Measurements from ENCODE around the gene GNL2. TPM values are rescaled to one million over a fixed set of nuclear protein-coding genes. Genes with fewer than 3 reads are reported as not detected.
"Not testable (repeated sequence)": the region's sequence is repeated elsewhere in the genome, so short reads cannot be mapped to it uniquely, and the experiment has no call there.

Gene GNL2
- total RNA-seq, 2 experiments from 2014 or later = 43.4 to 44.5 TPM

DNA sequence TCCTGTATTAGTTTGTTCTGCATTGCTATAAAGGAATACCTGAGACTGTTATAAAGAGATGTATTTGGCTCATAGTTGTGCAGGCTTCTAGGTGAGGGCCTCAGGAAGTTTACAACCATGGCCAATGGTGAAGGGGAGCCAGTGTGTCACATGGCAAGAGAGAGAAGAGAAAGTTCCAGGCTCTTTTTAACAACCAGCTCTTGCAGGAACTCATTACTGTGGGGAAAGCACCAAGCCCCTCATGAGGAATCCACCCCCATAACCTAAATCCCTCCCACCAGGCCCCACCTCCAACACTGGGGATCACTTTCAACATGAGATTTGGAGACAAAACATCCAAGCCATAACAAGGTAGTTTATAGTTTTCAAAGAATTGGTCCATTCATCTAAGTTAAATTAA lies 76.1 kb downstream of the GNL2 start:
- POLR2A ChIA-PET = interaction anchor here (1.2 kb wide), 1 partner anchor 34 kb away, joined by 5 read pairs; the partner anchor contains the start of gene SNIP1
- H3K36me3 ChIP-seq (ENCODE audit: insufficient read depth, low read length) = no peaks in the 10 kb centered on the region
- TF ChIP-seq, protein P1, sequence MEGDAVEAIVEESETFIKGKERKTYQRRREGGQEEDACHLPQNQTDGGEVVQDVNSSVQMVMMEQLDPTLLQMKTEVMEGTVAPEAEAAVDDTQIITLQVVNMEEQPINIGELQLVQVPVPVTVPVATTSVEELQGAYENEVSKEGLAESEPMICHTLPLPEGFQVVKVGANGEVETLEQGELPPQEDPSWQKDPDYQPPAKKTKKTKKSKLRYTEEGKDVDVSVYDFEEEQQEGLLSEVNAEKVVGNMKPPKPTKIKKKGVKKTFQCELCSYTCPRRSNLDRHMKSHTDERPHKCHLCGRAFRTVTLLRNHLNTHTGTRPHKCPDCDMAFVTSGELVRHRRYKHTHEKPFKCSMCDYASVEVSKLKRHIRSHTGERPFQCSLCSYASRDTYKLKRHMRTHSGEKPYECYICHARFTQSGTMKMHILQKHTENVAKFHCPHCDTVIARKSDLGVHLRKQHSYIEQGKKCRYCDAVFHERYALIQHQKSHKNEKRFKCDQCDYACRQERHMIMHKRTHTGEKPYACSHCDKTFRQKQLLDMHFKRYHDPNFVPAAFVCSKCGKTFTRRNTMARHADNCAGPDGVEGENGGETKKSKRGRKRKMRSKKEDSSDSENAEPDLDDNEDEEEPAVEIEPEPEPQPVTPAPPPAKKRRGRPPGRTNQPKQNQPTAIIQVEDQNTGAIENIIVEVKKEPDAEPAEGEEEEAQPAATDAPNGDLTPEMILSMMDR (IDR thresholded peaks at IDR 0.05) = no peak
- peaks cover 0 to 4% of the 10 kb centered on the region in 2 experiments for H3K9me3 ChIP-seq (ENCODE audit: control insufficient read depth in 1 of 2, insufficient read depth in 1 of 2, low read length in 2 of 2)
- no peak overlapping the region for H3K27ac ChIP-seq (ENCODE audit: low read depth in 1 of 2, low read length in 2 of 2)
- Mint-ChIP-seq H3K27ac (peak overlapping the region; percentile 71), H3K4me3 (peak overlapping the region; percentile 89), H3K27me3 (no peaks in the 10 kb centered on the region), H3K9me3 (no peaks in the 10 kb centered on the region), H3K36me3 (ENCODE audit: low read depth) (peaks cover 14% of the 10 kb centered on the region), H3K4me1 (ENCODE audit: low read depth) (peaks cover 24% of the 10 kb centered on the region)
- CTCF ChIA-PET = no interaction called here
- intact Hi-C loops (cut with DNase I, micrococcal nuclease) = no loop called here
- no peak for ATAC-seq (ENCODE audit: poor library complexity)
- peaks cover 8% of the 10 kb centered on the region for H3K4me1 ChIP-seq (ENCODE audit: insufficient read depth, low read length)
- H3K27me3 ChIP-seq (ENCODE audit: control insufficient read depth in 1 of 2, insufficient read depth in 2 of 2, low read length in 2 of 2) = no peaks in the 10 kb centered on the region
- DNase-seq = peak in 3 of 14 experiments; percentile 15 to 23 (median 20)
- H3K4me3 ChIP-seq (ENCODE audit: low read length) = peak overlapping the region; percentile 49

DNA sequence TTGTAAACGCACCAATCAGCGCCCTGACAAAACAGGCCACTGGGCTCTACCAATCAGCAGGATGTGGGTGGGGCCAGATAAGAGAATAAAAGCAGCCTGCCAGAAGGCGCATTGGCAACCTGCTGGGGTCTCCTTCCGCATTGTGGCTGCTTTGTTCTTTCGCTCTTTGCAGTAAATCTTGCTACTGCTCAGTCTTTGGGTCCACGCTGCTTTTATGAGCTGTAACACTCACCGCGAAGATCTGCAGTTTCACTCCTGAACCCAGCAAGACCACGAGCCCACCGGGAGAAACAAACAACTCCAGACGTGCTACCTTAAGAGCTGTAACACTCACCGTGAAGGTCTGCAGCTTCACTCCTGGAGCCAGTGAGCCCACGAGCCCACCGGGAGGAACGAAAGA lies 76.8 kb downstream of the GNL2 start:
- peak overlapping the region; percentile 49 for H3K4me3 ChIP-seq (ENCODE audit: low read length)
- intact Hi-C loops (cut with DNase I, micrococcal nuclease); CTCF ChIA-PET; H3K9me3 ChIP-seq (ENCODE audit: control insufficient read depth in 1 of 2, insufficient read depth in 1 of 2, low read length in 2 of 2); ATAC-seq (ENCODE audit: poor library complexity); H3K9me3 Mint-ChIP-seq; H3K36me3 ChIP-seq (ENCODE audit: insufficient read depth, low read length); H3K27me3 Mint-ChIP-seq; H3K4me1 ChIP-seq (ENCODE audit: insufficient read depth, low read length); H3K27ac ChIP-seq (ENCODE audit: low read depth in 1 of 2, low read length in 2 of 2); H3K27me3 ChIP-seq (ENCODE audit: control insufficient read depth in 1 of 2, insufficient read depth in 2 of 2, low read length in 2 of 2): not testable (repeated sequence)
- Mint-ChIP-seq H3K27ac (peak overlapping the region; percentile 71), H3K4me1 (ENCODE audit: low read depth) (peaks cover 24% of the 10 kb centered on the region), H3K4me3 (peak overlapping the region; percentile 89), H3K36me3 (ENCODE audit: low read depth) (peaks cover 19% of the 10 kb centered on the region)
- POLR2A ChIA-PET = interaction anchor here (1.2 kb wide), 1 partner anchor 35 kb away, joined by 5 read pairs; the partner anchor contains the start of gene SNIP1
- peak in 13 of 14 experiments; percentile 10 to 63 (median 37) for DNase-seq

DNA sequence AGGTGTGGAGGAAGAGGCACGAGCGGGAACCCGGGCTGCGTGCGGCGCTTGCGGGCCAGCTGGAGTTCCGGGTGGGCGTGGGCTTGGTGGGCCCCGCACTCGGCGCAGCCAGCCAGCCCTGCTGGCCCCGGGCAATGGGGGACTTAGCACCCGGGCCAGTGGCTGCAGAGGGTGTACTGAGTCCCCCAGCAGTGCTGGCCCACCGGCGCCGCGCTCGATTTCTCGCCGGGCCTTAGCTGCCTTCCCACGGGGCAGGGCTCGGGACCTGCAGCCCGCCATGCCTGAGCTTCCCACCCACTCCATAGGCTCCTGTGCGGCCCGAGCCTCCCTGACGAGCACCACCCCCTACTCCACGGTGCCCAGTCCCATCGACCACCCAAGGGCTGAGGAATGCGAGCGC lies 77.5 kb downstream of the GNL2 start:
- H3K4me1 ChIP-seq (ENCODE audit: insufficient read depth, low read length) = peaks cover 15% of the 10 kb centered on the region
- H3K9me3 Mint-ChIP-seq; H3K9me3 ChIP-seq (ENCODE audit: control insufficient read depth in 1 of 2, insufficient read depth in 1 of 2, low read length in 2 of 2); H3K27me3 Mint-ChIP-seq; POLR2A ChIA-PET; H3K4me3 ChIP-seq (ENCODE audit: low read length); CTCF ChIA-PET; ATAC-seq (ENCODE audit: poor library complexity); H3K27ac Mint-ChIP-seq; DNase-seq; H3K27ac ChIP-seq (ENCODE audit: low read depth in 1 of 2, low read length in 2 of 2); H3K4me3 Mint-ChIP-seq; H3K36me3 ChIP-seq (ENCODE audit: insufficient read depth, low read length); intact Hi-C loops (cut with DNase I, micrococcal nuclease); H3K27me3 ChIP-seq (ENCODE audit: control insufficient read depth in 1 of 2, insufficient read depth in 2 of 2, low read length in 2 of 2): not testable (repeated sequence)
- Mint-ChIP-seq H3K4me1 (ENCODE audit: low read depth) (peaks cover 31% of the 10 kb centered on the region), H3K36me3 (ENCODE audit: low read depth) (peaks cover 24% of the 10 kb centered on the region)

DNA sequence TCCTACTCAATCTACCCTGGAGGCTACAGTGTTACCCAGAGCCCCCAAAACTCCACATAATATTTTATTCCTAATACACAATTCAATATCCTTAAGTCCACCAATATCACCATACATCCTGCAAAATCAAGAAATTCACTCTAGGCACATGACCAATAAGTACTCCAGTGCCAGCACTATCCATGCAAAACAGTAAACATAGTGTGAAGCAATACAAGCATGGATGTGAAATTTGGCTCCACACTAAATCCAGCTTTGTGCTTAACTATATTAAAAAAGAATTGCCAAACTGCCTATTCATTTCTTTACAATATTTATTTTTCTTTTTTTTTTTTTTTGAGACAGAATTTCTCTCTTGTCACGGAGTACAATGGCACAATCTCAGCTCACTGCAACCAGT lies 78.2 kb downstream of the GNL2 start:
- no peaks in the 10 kb centered on the region for H3K9me3 Mint-ChIP-seq
- Histone ChIP-seq H3K4me1 (ENCODE audit: insufficient read depth, low read length) (peaks cover 20% of the 10 kb centered on the region), H3K4me3 (ENCODE audit: low read length) (no peak overlapping the region), H3K27me3 (ENCODE audit: control insufficient read depth in 1 of 2, insufficient read depth in 2 of 2, low read length in 2 of 2) (no peaks in the 10 kb centered on the region), H3K27ac (ENCODE audit: low read depth in 1 of 2, low read length in 2 of 2) (no peak overlapping the region), H3K9me3 (ENCODE audit: control insufficient read depth in 1 of 2, insufficient read depth in 1 of 2, low read length in 2 of 2) (peaks cover 0 to 2% of the 10 kb centered on the region in 2 experiments), H3K36me3 (ENCODE audit: insufficient read depth, low read length) (no peaks in the 10 kb centered on the region)
- DNase-seq (no peak), ATAC-seq (ENCODE audit: poor library complexity) (no peak)
- H3K4me1 Mint-ChIP-seq (ENCODE audit: low read depth) = peaks cover 35% of the 10 kb centered on the region
- H3K4me3 Mint-ChIP-seq = peak overlapping the region; percentile 50
- TF ChIP-seq, protein P1 (IDR thresholded peaks at IDR 0.05) = no peak
- intact Hi-C loops (cut with DNase I, micrococcal nuclease) = no loop called here
- H3K27ac Mint-ChIP-seq = no peak overlapping the region
- H3K36me3 Mint-ChIP-seq (ENCODE audit: low read depth) = peaks cover 27% of the 10 kb centered on the region
- no peaks in the 10 kb centered on the region for H3K27me3 Mint-ChIP-seq
- ChIA-PET CTCF (no interaction called here), POLR2A (no interaction called here)

Other genes starting within 250 kb of the GNL2 start
- gene ZC3H12A, start 121.4 kb downstream of the GNL2 start, total RNA-seq = 100 to 1,000 TPM; 164 to 165 TPM
- 10 to 100 TPM; 39.0 to 41.5 TPM for gene MEAF6, start 81.2 kb downstream of the GNL2 start, total RNA-seq
- 10 to 100 TPM; 57.9 to 64.7 TPM for gene SNIP1, start 41.6 kb downstream of the GNL2 start, total RNA-seq
- gene DNALI1, start 39.0 kb downstream of the GNL2 start, total RNA-seq = not detected
- gene RSPO1, start 39.0 kb upstream of the GNL2 start, total RNA-seq = not detected
- under 1 TPM; 0.25 to 0.36 TPM for gene CDCA8, start 96.6 kb upstream of the GNL2 start, total RNA-seq
- gene EPHA10, start 169.2 kb upstream of the GNL2 start, total RNA-seq = not detected
- under 1 TPM; 0.33 to 0.53 TPM for gene MANEAL, start 197.9 kb upstream of the GNL2 start, total RNA-seq
- 10 to 100 TPM; 10.9 to 13.2 TPM for gene C1orf122, start 211.9 kb upstream of the GNL2 start, total RNA-seq
- 10 to 100 TPM; 31.1 to 31.2 TPM for gene YRDC, start 212.3 kb upstream of the GNL2 start, total RNA-seq